Stimulated activated naive CD4-positive, alpha-beta T cell (primary cell): ENCODE measurements around the gene HOXB13.

Experiments
- DNase-seq, 6 experiments: peaks; one replicate each; lab custom pipeline; 2025; lab: John Stamatoyannopoulos, UW

HOXB13 gene

GRCh38 chr17:48748718-48749566 lies 20.4 kb upstream of the HOXB13 start:
- no peak for DNase-seq

GRCh38 chr17:48747445-48748363 lies 19.2 kb upstream of the HOXB13 start:
- DNase-seq = no peak

GRCh38 chr17:48746916-48747444 lies 18.4 kb upstream of the HOXB13 start:
- DNase-seq = no peak

GRCh38 chr17:48745381-48746275 lies 17.1 kb upstream of the HOXB13 start:
- no peak for DNase-seq

- DNase-seq = no peak
These were observed 12.0 kb upstream of the HOXB13 start for GRCh38 chr17:48740537-48740936.

GRCh38 chr17:48738803-48739526 lies 10.4 kb upstream of the HOXB13 start:
- DNase-seq = no peak

GRCh38 chr17:48738424-48738802 lies 9.9 kb upstream of the HOXB13 start:
- DNase-seq = no peak

- DNase-seq = no peak
These were observed 8.9 kb upstream of the HOXB13 start for GRCh38 chr17:48737330-48738043.

- DNase-seq = no peak
These were observed 6.5 kb upstream of the HOXB13 start for GRCh38 chr17:48735062-48735351.

- DNase-seq = no peak
These were observed 5.9 kb upstream of the HOXB13 start for GRCh38 chr17:48734333-48735061.

- DNase-seq = no peak
These were observed 5.2 kb upstream of the HOXB13 start for GRCh38 chr17:48733632-48734328.

- no peak for DNase-seq
These were observed 4.4 kb upstream of the HOXB13 start for GRCh38 chr17:48732688-48733629.

- DNase-seq = no peak
These were observed 2.8 kb upstream of the HOXB13 start for GRCh38 chr17:48731355-48731754.

GRCh38 chr17:48730240-48730550 lies 1.6 kb upstream of the HOXB13 start:
- DNase-seq = no peak

- DNase-seq = no peak
These were observed 1.0 kb upstream of the HOXB13 start for GRCh38 chr17:48729335-48730239.

- no peak for DNase-seq
These were observed 955 bp downstream of the HOXB13 start for GRCh38 chr17:48727415-48728175.

GRCh38 chr17:48726916-48727286 lies 1.6 kb downstream of the HOXB13 start:
- DNase-seq = no peak
